Measurements from ENCODE around the gene KLHL26. TPM values are rescaled to one million over a fixed set of nuclear protein-coding genes. Genes with fewer than 3 reads are reported as not detected.

KLHL26 gene
- total and polyA plus RNA-seq, 4 donors: 2.3 to 5.9 (median 2.4) TPM

GRCh38 chr19:18647807-18648206 lies 11.0 kb downstream of the KLHL26 start (continued):
- TF ChIP-seq EGR1 (IDR thresholded peaks at IDR 0.05; ENCODE audit: low read depth in 2 of 2) (no peak), NR2F2 (IDR thresholded peaks at IDR 0.05) (no peak)

- no peak for DNase-seq (ENCODE audit: low spot score)
- 83% methylated on average over 13 of the region's 13 CpGs for WGBS
- Histone ChIP-seq H3K9me3 (ENCODE audit: control insufficient read depth in 4 of 4, low read length in 3 of 4) (no peaks in the 10 kb centered on the region), H3K36me3 (ENCODE audit: control insufficient read depth in 4 of 4, insufficient read depth in 3 of 4, low read depth in 1 of 4, low read length in 3 of 4) (no peaks in the 10 kb centered on the region), H3K4me3 (ENCODE audit: low read depth in 1 of 3, low read length in 3 of 3) (no peak overlapping the region), H3K9ac (ENCODE audit: low read depth in 1 of 2, low read length in 2 of 2) (no peak overlapping the region), H3K27me3 (ENCODE audit: control insufficient read depth in 4 of 4, insufficient read depth in 4 of 4, low read length in 3 of 4) (no peaks in the 10 kb centered on the region), H3K27ac (ENCODE audit: low read depth in 1 of 2, low read length in 2 of 2) (peak overlapping the region; percentile 74 to 78), H3K4me1 (ENCODE audit: control insufficient read depth in 4 of 4, insufficient read depth in 4 of 4, low read length in 3 of 4) (peaks cover 0 to 14% (median 2%) of the 10 kb centered on the region in 4 donors)
- TF ChIP-seq, protein P1, sequence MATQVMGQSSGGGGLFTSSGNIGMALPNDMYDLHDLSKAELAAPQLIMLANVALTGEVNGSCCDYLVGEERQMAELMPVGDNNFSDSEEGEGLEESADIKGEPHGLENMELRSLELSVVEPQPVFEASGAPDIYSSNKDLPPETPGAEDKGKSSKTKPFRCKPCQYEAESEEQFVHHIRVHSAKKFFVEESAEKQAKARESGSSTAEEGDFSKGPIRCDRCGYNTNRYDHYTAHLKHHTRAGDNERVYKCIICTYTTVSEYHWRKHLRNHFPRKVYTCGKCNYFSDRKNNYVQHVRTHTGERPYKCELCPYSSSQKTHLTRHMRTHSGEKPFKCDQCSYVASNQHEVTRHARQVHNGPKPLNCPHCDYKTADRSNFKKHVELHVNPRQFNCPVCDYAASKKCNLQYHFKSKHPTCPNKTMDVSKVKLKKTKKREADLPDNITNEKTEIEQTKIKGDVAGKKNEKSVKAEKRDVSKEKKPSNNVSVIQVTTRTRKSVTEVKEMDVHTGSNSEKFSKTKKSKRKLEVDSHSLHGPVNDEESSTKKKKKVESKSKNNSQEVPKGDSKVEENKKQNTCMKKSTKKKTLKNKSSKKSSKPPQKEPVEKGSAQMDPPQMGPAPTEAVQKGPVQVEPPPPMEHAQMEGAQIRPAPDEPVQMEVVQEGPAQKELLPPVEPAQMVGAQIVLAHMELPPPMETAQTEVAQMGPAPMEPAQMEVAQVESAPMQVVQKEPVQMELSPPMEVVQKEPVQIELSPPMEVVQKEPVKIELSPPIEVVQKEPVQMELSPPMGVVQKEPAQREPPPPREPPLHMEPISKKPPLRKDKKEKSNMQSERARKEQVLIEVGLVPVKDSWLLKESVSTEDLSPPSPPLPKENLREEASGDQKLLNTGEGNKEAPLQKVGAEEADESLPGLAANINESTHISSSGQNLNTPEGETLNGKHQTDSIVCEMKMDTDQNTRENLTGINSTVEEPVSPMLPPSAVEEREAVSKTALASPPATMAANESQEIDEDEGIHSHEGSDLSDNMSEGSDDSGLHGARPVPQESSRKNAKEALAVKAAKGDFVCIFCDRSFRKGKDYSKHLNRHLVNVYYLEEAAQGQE (IDR thresholded peaks at IDR 0.05): no peak
- no peak for TF ChIP-seq TAF1 (conservative IDR thresholded peaks at IDR 0.05)
- no peak for TF ChIP-seq ZBTB33 (IDR thresholded peaks at IDR 0.05)
- TF ChIP-seq RXRA (IDR thresholded peaks at IDR 0.05): no peak
- TF ChIP-seq JUND (IDR thresholded peaks at IDR 0.05): no peak
- TF ChIP-seq CTCF (IDR thresholded peaks at IDR 0.05; ENCODE audit: low read depth, low read length, missing input control): no peak
- no peak for TF ChIP-seq EGR1 (IDR thresholded peaks at IDR 0.05; ENCODE audit: low read depth in 2 of 2)
- TF ChIP-seq NR2F2 (IDR thresholded peaks at IDR 0.05): no peak
- TF ChIP-seq, protein P2, sequence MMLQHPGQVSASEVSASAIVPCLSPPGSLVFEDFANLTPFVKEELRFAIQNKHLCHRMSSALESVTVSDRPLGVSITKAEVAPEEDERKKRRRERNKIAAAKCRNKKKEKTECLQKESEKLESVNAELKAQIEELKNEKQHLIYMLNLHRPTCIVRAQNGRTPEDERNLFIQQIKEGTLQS (IDR thresholded peaks at IDR 0.05): no peak
- TF ChIP-seq SP1 (IDR thresholded peaks at IDR 0.05): no peak
- no peak for TF ChIP-seq RAD21 (IDR thresholded peaks at IDR 0.05)
These were observed 12.1 kb downstream of the KLHL26 start for GRCh38 chr19:18648973-18649315.

DNA sequence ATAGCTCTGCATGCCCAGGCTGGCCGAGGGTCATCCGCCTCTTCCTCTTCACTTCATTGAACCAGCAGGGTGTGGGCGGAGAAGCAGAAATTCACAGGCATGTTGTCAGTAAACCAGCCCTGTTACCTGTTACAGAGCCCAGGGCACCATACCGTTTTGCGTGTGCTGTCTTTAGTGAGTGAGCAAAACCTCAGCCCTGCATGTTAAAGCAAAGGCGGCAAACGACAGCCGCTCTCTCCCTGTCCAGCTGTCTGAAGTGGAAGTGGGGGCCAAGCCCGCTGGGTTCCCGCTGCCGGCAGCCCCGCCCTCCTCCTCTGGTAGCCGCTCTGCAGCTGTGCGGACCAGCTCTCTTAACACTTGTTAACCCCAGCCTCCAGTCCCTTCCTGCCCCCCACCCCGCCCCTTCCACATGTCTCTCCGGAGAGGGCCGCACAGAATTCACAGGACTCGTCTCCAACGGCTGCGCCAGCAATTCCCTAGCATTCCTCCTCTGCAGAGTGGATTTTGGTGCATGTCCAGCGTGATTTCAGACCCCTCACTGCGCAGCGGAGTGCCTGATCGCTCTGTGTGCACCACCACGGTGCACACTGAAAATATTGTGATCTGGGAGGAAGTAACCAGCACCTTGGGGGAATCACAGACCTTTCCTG lies 12.7 kb downstream of the KLHL26 start:
- peaks cover 0 to 14% (median 2%) of the 10 kb centered on the region in 4 donors for H3K4me1 ChIP-seq (ENCODE audit: control insufficient read depth in 4 of 4, insufficient read depth in 4 of 4, low read length in 3 of 4)
- no peak for TF ChIP-seq EGR1 (IDR thresholded peaks at IDR 0.05; ENCODE audit: low read depth in 2 of 2)
- TF ChIP-seq MAX (IDR thresholded peaks at IDR 0.05): no peak
- TF ChIP-seq GABPA (IDR thresholded peaks at IDR 0.05 in 1 of 2, conservative IDR thresholded peaks at IDR 0.05 in 1 of 2): no peak
- TF ChIP-seq TAF1 (conservative IDR thresholded peaks at IDR 0.05): no peak
- no peak for TF ChIP-seq HNF4G (IDR thresholded peaks at IDR 0.05)
- TF ChIP-seq JUND (IDR thresholded peaks at IDR 0.05): no peak

More for the DNA sequence above, 12.7 kb downstream of the KLHL26 start:
- H3K36me3 ChIP-seq (ENCODE audit: control insufficient read depth in 4 of 4, insufficient read depth in 3 of 4, low read depth in 1 of 4, low read length in 3 of 4): no peaks in the 10 kb centered on the region
- no peak for DNase-seq (ENCODE audit: low spot score)
- WGBS: 69% methylated on average over 25 of the region's 25 CpGs
- no peaks in the 10 kb centered on the region for H3K9me3 ChIP-seq (ENCODE audit: control insufficient read depth in 4 of 4, low read length in 3 of 4)
- peak overlapping the region; percentile 74 to 78 for H3K27ac ChIP-seq (ENCODE audit: low read depth in 1 of 2, low read length in 2 of 2)
- no peak overlapping the region for H3K4me3 ChIP-seq (ENCODE audit: low read depth in 1 of 3, low read length in 3 of 3)
- H3K27me3 ChIP-seq (ENCODE audit: control insufficient read depth in 4 of 4, insufficient read depth in 4 of 4, low read length in 3 of 4): no peaks in the 10 kb centered on the region
- H3K9ac ChIP-seq (ENCODE audit: low read depth in 1 of 2, low read length in 2 of 2): no peak overlapping the region

Data from liver (tissue), 9 donors.